ENCODE results near the gene RPS6KA6.

Gene RPS6KA6
- 0.19 to 2.4 (median 1.9) reads per million in 3 experiments for total RNA-seq

- no peak for DNase-seq
Measured at GRCh38 chrX:84187533-84188319, at the start of gene RPS6KA6. TSS of gene RPS6KA6 (minus strand) at chrX:84188199. CDS start at chrX:84187899, 300 bp downstream.

- no peak for DNase-seq
Measured at GRCh38 chrX:84224741-84225140, 36.7 kb upstream of the RPS6KA6 start.

- DNase-seq: no peak
Measured at GRCh38 chrX:84223261-84223660, 35.3 kb upstream of the RPS6KA6 start.

GRCh38 chrX:84221181-84221580 is 33.2 kb upstream of the RPS6KA6 start:
- no peak for DNase-seq

GRCh38 chrX:84219551-84219950 is 31.6 kb upstream of the RPS6KA6 start:
- DNase-seq: no peak

GRCh38 chrX:84218726-84219125 is 30.7 kb upstream of the RPS6KA6 start:
- DNase-seq: no peak

GRCh38 chrX:84216881-84217280 is 28.9 kb upstream of the RPS6KA6 start:
- DNase-seq: no peak

GRCh38 chrX:84216406-84216805 is 28.4 kb upstream of the RPS6KA6 start:
- DNase-seq: no peak

- no peak for DNase-seq
Measured at GRCh38 chrX:84205276-84205675, 17.3 kb upstream of the RPS6KA6 start.

GRCh38 chrX:84199688-84200087 is 11.7 kb upstream of the RPS6KA6 start:
- DNase-seq: no peak

- DNase-seq: no peak
Measured at GRCh38 chrX:84197550-84197949, 9.6 kb upstream of the RPS6KA6 start.

GRCh38 chrX:84192006-84192405 is 4.0 kb upstream of the RPS6KA6 start:
- DNase-seq: no peak

- DNase-seq: no peak
Measured at GRCh38 chrX:84189125-84189524, 1.1 kb upstream of the RPS6KA6 start.

GRCh38 chrX:84188320-84188834 is 378 bp upstream of the RPS6KA6 start:
- DNase-seq: no peak

- DNase-seq: no peak
Measured at GRCh38 chrX:84186603-84187532, 1.1 kb downstream of the RPS6KA6 start.

GRCh38 chrX:84182516-84182915 is 5.5 kb downstream of the RPS6KA6 start:
- DNase-seq: no peak

- DNase-seq: no peak
Measured at GRCh38 chrX:84175958-84176357, 12.0 kb downstream of the RPS6KA6 start.

- no peak for DNase-seq
Measured at GRCh38 chrX:84175274-84175673, 12.7 kb downstream of the RPS6KA6 start.

- DNase-seq: no peak
Measured at GRCh38 chrX:84174348-84174747, 13.7 kb downstream of the RPS6KA6 start.

- DNase-seq: no peak
Measured at GRCh38 chrX:84170931-84171330, 17.1 kb downstream of the RPS6KA6 start.

GRCh38 chrX:84168574-84168973 is 19.4 kb downstream of the RPS6KA6 start:
- DNase-seq: no peak

- DNase-seq: no peak
Measured at GRCh38 chrX:84168095-84168494, 19.9 kb downstream of the RPS6KA6 start.

- DNase-seq: no peak
Measured at GRCh38 chrX:84165711-84166110, 22.3 kb downstream of the RPS6KA6 start.

GRCh38 chrX:84162401-84162800 is 25.6 kb downstream of the RPS6KA6 start:
- DNase-seq: no peak
